ENCODE results near the gene NFKBIZ. TPM values are rescaled to one million over a fixed set of nuclear protein-coding genes. Genes with fewer than 3 reads are reported as not detected.
"Not testable (repeated sequence)": the region's sequence is repeated elsewhere in the genome, so short reads cannot be mapped to it uniquely, and the experiment has no call there.

The NFKBIZ gene
- total and polyA plus RNA-seq, 4 donors, result 4.8 to 78.8 (median 23.7) TPM

DNA sequence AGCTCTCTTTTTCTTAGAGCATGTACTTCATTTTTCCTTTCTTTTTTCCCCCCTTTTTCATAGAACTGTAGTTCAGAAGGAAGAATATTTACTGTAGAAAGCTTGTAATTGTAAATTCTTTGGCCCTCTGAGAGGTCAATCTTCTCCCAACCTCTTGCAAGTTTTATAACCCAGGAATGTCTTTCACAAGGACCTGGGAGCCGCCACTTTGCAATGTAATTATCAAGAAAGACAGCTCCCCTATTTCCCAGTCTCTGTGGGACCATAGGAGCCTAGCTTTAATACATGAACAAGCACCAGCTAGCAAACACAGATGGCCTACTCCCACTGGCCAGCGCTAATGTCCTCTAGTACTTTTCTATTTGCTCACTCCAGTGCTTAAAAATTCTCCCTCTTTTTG, 51.4 kb downstream of the NFKBIZ start (continued):
- TF ChIP-seq, protein P1, sequence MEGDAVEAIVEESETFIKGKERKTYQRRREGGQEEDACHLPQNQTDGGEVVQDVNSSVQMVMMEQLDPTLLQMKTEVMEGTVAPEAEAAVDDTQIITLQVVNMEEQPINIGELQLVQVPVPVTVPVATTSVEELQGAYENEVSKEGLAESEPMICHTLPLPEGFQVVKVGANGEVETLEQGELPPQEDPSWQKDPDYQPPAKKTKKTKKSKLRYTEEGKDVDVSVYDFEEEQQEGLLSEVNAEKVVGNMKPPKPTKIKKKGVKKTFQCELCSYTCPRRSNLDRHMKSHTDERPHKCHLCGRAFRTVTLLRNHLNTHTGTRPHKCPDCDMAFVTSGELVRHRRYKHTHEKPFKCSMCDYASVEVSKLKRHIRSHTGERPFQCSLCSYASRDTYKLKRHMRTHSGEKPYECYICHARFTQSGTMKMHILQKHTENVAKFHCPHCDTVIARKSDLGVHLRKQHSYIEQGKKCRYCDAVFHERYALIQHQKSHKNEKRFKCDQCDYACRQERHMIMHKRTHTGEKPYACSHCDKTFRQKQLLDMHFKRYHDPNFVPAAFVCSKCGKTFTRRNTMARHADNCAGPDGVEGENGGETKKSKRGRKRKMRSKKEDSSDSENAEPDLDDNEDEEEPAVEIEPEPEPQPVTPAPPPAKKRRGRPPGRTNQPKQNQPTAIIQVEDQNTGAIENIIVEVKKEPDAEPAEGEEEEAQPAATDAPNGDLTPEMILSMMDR (IDR thresholded peaks at IDR 0.05; ENCODE audit: low read depth, low read length, missing input control), result no peak
- no peak for TF ChIP-seq HNF4A (conservative IDR thresholded peaks at IDR 0.05)
- no peak for TF ChIP-seq RXRA (IDR thresholded peaks at IDR 0.05)
- no peak for TF ChIP-seq NR2F2 (IDR thresholded peaks at IDR 0.05)
- TF ChIP-seq YY1 (IDR thresholded peaks at IDR 0.05), result no peak
- TF ChIP-seq, protein P2, sequence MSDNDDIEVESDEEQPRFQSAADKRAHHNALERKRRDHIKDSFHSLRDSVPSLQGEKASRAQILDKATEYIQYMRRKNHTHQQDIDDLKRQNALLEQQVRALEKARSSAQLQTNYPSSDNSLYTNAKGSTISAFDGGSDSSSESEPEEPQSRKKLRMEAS (IDR thresholded peaks at IDR 0.05), result no peak
- no peak for TF ChIP-seq FOXA1 (IDR thresholded peaks at IDR 0.05)

DNA sequence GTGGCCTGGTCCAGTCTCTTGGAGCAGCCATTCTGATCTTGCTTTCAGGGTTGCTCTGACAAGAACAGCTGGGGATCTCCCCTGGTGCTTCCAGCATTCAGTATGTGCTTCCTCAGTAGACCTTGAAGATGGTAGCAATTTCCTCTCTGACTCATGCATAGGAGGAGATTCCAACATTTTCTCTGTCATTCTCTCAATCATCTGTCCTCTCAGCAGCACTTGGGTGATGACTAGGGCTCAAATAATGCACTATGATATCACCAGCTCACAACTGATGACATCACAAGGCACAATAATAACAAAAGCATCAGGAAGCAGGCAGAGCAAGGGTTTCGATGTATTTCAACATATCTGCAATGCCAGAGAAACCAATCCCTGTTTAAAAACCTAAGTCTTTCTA, 52.7 kb downstream of the NFKBIZ start:
- TF ChIP-seq HNF4G (IDR thresholded peaks at IDR 0.05) (no peak), NR2F2 (IDR thresholded peaks at IDR 0.05) (no peak), TAF1 (conservative IDR thresholded peaks at IDR 0.05) (no peak), SP1 (IDR thresholded peaks at IDR 0.05) (no peak), JUND (IDR thresholded peaks at IDR 0.05) (no peak), HNF4A (conservative IDR thresholded peaks at IDR 0.05) (no peak), RXRA (IDR thresholded peaks at IDR 0.05) (no peak), FOXA2 (IDR thresholded peaks at IDR 0.05) (no peak)
- TF ChIP-seq, protein P3, sequence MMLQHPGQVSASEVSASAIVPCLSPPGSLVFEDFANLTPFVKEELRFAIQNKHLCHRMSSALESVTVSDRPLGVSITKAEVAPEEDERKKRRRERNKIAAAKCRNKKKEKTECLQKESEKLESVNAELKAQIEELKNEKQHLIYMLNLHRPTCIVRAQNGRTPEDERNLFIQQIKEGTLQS (IDR thresholded peaks at IDR 0.05), result no peak
- TF ChIP-seq, protein P2 (IDR thresholded peaks at IDR 0.05), result no peak
- TF ChIP-seq, protein P4, sequence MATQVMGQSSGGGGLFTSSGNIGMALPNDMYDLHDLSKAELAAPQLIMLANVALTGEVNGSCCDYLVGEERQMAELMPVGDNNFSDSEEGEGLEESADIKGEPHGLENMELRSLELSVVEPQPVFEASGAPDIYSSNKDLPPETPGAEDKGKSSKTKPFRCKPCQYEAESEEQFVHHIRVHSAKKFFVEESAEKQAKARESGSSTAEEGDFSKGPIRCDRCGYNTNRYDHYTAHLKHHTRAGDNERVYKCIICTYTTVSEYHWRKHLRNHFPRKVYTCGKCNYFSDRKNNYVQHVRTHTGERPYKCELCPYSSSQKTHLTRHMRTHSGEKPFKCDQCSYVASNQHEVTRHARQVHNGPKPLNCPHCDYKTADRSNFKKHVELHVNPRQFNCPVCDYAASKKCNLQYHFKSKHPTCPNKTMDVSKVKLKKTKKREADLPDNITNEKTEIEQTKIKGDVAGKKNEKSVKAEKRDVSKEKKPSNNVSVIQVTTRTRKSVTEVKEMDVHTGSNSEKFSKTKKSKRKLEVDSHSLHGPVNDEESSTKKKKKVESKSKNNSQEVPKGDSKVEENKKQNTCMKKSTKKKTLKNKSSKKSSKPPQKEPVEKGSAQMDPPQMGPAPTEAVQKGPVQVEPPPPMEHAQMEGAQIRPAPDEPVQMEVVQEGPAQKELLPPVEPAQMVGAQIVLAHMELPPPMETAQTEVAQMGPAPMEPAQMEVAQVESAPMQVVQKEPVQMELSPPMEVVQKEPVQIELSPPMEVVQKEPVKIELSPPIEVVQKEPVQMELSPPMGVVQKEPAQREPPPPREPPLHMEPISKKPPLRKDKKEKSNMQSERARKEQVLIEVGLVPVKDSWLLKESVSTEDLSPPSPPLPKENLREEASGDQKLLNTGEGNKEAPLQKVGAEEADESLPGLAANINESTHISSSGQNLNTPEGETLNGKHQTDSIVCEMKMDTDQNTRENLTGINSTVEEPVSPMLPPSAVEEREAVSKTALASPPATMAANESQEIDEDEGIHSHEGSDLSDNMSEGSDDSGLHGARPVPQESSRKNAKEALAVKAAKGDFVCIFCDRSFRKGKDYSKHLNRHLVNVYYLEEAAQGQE (IDR thresholded peaks at IDR 0.05), result no peak
- no peak overlapping the region for H3K9ac ChIP-seq (ENCODE audit: low read depth in 1 of 2, low read length in 2 of 2)
- H3K36me3 ChIP-seq (ENCODE audit: control insufficient read depth in 4 of 4, insufficient read depth in 3 of 4, low read depth in 1 of 4, low read length in 3 of 4), result no peaks in the 10 kb centered on the region
- H3K27me3 ChIP-seq (ENCODE audit: control insufficient read depth in 4 of 4, insufficient read depth in 4 of 4, low read length in 3 of 4), result no peaks in the 10 kb centered on the region
- no peak for DNase-seq (ENCODE audit: low spot score)
- H3K4me1 ChIP-seq (ENCODE audit: control insufficient read depth in 4 of 4, insufficient read depth in 4 of 4, low read length in 3 of 4), result no peaks in the 10 kb centered on the region
- H3K4me3 ChIP-seq (ENCODE audit: low read depth in 1 of 3, low read length in 3 of 3), result no peak overlapping the region
- no peaks in the 10 kb centered on the region for H3K9me3 ChIP-seq (ENCODE audit: control insufficient read depth in 4 of 4, low read length in 3 of 4)
- H3K27ac ChIP-seq (ENCODE audit: low read depth in 1 of 2, low read length in 2 of 2), result no peak overlapping the region
- WGBS, result 87% methylated on average over 1 of the region's 1 CpG

DNA sequence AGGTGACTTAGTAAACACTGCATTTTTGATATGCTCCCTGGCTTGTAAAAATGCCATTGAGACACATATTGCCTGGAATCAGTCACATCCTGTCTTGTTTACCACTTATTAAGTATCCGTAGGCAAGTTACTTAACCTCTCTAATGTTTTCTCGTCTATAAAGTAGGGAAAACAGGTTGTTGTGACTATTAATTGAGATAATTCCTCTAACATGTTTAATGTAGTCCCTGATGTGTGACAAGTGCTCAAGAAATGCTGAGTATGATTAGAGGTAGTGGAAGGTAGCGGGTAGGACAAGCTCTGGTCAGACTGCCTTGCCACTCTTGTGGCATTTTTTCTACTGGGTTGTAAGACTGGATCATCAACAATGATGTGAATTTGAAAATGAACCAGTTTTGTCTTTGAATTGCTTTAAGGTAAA, 54.1 kb downstream of the NFKBIZ start:
- 83% methylated on average over 3 of the region's 3 CpGs for WGBS

DNA sequence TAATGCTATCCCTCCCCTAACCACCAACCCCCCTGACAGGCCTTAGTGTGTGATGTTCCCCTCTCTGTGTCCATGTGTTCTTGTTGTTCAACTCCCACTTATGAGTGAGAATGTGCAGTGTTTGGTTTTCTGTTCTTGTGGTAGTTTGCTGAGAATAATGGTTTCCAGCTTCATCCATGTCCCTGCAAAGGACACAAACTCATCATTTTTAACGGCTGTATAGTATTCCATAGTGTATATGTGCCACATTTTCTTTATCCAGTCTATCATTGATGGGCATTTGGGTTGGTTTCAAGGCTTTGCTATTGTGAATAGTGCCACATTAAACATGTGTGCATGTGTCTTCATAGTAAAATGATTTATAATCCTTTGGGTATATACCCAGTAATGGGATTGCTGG, 56.3 kb downstream of the NFKBIZ start:
- WGBS, result 88% methylated on average over 1 of the region's 1 CpG
- not testable (repeated sequence) for H3K36me3 ChIP-seq (ENCODE audit: control insufficient read depth in 4 of 4, insufficient read depth in 3 of 4, low read depth in 1 of 4, low read length in 3 of 4); H3K4me3 ChIP-seq (ENCODE audit: low read depth in 1 of 3, low read length in 3 of 3); H3K27ac ChIP-seq (ENCODE audit: low read depth in 1 of 2, low read length in 2 of 2); H3K9me3 ChIP-seq (ENCODE audit: control insufficient read depth in 4 of 4, low read length in 3 of 4); H3K9ac ChIP-seq (ENCODE audit: low read depth in 1 of 2, low read length in 2 of 2); H3K4me1 ChIP-seq (ENCODE audit: control insufficient read depth in 4 of 4, insufficient read depth in 4 of 4, low read length in 3 of 4); DNase-seq (ENCODE audit: low spot score); H3K27me3 ChIP-seq (ENCODE audit: control insufficient read depth in 4 of 4, insufficient read depth in 4 of 4, low read length in 3 of 4)

More for the DNA sequence above, 54.1 kb downstream of the NFKBIZ start:
- H3K27ac ChIP-seq (ENCODE audit: low read depth in 1 of 2, low read length in 2 of 2), result no peak overlapping the region
- H3K4me3 ChIP-seq (ENCODE audit: low read depth in 1 of 3, low read length in 3 of 3), result no peak overlapping the region
- H3K36me3 ChIP-seq (ENCODE audit: control insufficient read depth in 4 of 4, insufficient read depth in 3 of 4, low read depth in 1 of 4, low read length in 3 of 4), result no peaks in the 10 kb centered on the region
- DNase-seq (ENCODE audit: low spot score), result no peak
- H3K4me1 ChIP-seq (ENCODE audit: control insufficient read depth in 4 of 4, insufficient read depth in 4 of 4, low read length in 3 of 4), result no peaks in the 10 kb centered on the region
- no peak for TF ChIP-seq GABPA (IDR thresholded peaks at IDR 0.05 in 1 of 2, conservative IDR thresholded peaks at IDR 0.05 in 1 of 2)
- no peak overlapping the region for H3K9ac ChIP-seq (ENCODE audit: low read depth in 1 of 2, low read length in 2 of 2)
- H3K27me3 ChIP-seq (ENCODE audit: control insufficient read depth in 4 of 4, insufficient read depth in 4 of 4, low read length in 3 of 4), result no peaks in the 10 kb centered on the region
- no peaks in the 10 kb centered on the region for H3K9me3 ChIP-seq (ENCODE audit: control insufficient read depth in 4 of 4, low read length in 3 of 4)

Data from liver (tissue), 9 donors.